WTC11 (cell line): ENCODE measurements around the gene LRIF1. TPM values are rescaled to one million over a fixed set of nuclear protein-coding genes. Genes with fewer than 3 reads are reported as not detected.

Experiments used
- ATAC-seq: fragments of 200-7000 bp; cut with Tn5 transposase; 2 replicates; pipeline ENCODE4 v1.10.0; 2021; ENCODE audit warnings: mild to moderate bottlenecking, moderate library complexity
- CTCF ChIA-PET: fragments of 300-600 bp; sonication (Branson Sonifier 250); formaldehyde crosslinking; loops from one replicate; lab custom pipeline; 2021; ENCODE audit warnings: antibody characterized with exemption; lab: Charles Lee
- POLR2A ChIA-PET: fragments of 350-600 bp; sonication (Branson Sonifier 250); formaldehyde crosslinking; loops from one replicate; lab custom pipeline; 2021; ENCODE audit warnings: antibody characterized with exemption; lab: Charles Lee
- DNase-seq: peaks from one replicate; pipeline ENCODE4 v3.0.0; 2021; ENCODE audit warnings: low spot score
- H3K27ac Mint-ChIP-seq: 2 replicates; pipeline ENCODE4 v1.8.0; 2021; ENCODE audit warnings: mixed read lengths
- H3K27me3 Mint-ChIP-seq: 2 replicates; pipeline ENCODE4 v1.8.0; 2021; ENCODE audit warnings: low read depth, mild to moderate bottlenecking, moderate library complexity, mixed read lengths
- H3K36me3 Mint-ChIP-seq: 2 replicates; pipeline ENCODE4 v1.8.0; 2021; ENCODE audit warnings: mixed read lengths
- H3K4me1 Mint-ChIP-seq: 2 replicates; pipeline ENCODE4 v1.8.0; 2022; ENCODE audit warnings: mixed read lengths
- H3K4me3 Mint-ChIP-seq: 2 replicates; pipeline ENCODE4 v1.8.0; 2021; ENCODE audit warnings: mild to moderate bottlenecking, moderate library complexity, mixed read lengths
- H3K9me3 Mint-ChIP-seq: 2 replicates; pipeline ENCODE4 v1.8.0; 2021; ENCODE audit warnings: mixed read lengths
- AFF4 ChIP-seq: sonication (generic); formaldehyde crosslinking; IDR thresholded peaks from 2 replicates; pipeline ENCODE4 v1.8.1; 2023; ENCODE audit warnings: mild to moderate bottlenecking, missing genetic modification reagents, borderline replicate concordance
- E2F5 ChIP-seq: sonication (generic); formaldehyde crosslinking; IDR thresholded peaks from 2 replicates; pipeline ENCODE4 v1.8.1; 2022; ENCODE audit warnings: mild to moderate bottlenecking, moderate library complexity, missing genetic modification reagents
- ELF4 ChIP-seq: sonication (generic); formaldehyde crosslinking; IDR thresholded peaks from 2 replicates; pipeline ENCODE4 v1.8.1; 2022; ENCODE audit warnings: low read depth, mild to moderate bottlenecking, moderate library complexity, missing genetic modification reagents
- EMX1 ChIP-seq: fragments of 250-450 bp; sonication (Bioruptor Pico); IDR thresholded peaks from 2 replicates; pipeline ENCODE4 v1.8.0; 2021; ENCODE audit warnings: mild to moderate bottlenecking
- ETV6 ChIP-seq: sonication (generic); formaldehyde crosslinking; IDR thresholded peaks from 2 replicates; pipeline ENCODE4 v1.8.1; 2022; ENCODE audit warnings: mild to moderate bottlenecking, missing genetic modification reagents
- GABPB1 ChIP-seq: sonication (generic); formaldehyde crosslinking; IDR thresholded peaks from 2 replicates; pipeline ENCODE4 v1.8.1; 2023; ENCODE audit warnings: mild to moderate bottlenecking, missing genetic modification reagents
- HMGA2 ChIP-seq: fragments of 250-450 bp; sonication (Bioruptor Pico); IDR thresholded peaks from 2 replicates; pipeline ENCODE4 v1.4.0; 2021; ENCODE audit warnings: mild to moderate bottlenecking, moderate library complexity
- JUN ChIP-seq: sonication (generic); formaldehyde crosslinking; IDR thresholded peaks from 2 replicates; pipeline ENCODE4 v1.8.0; 2023; ENCODE audit warnings: mild to moderate bottlenecking, missing genetic modification reagents
- MAX ChIP-seq: sonication (generic); formaldehyde crosslinking; IDR thresholded peaks from 2 replicates; pipeline ENCODE4 v1.8.0; 2022; ENCODE audit warnings: mild to moderate bottlenecking, missing genetic modification reagents
- MLX ChIP-seq: sonication (generic); formaldehyde crosslinking; IDR thresholded peaks from 2 replicates; pipeline ENCODE4 v1.8.1; 2023; ENCODE audit warnings: mild to moderate bottlenecking, missing genetic modification reagents, moderate library complexity
- MXD4 ChIP-seq: fragments of 250-450 bp; sonication (Bioruptor Pico); IDR thresholded peaks from 2 replicates; pipeline ENCODE4 v1.8.0; 2021; ENCODE audit warnings: mild to moderate bottlenecking, moderate library complexity, borderline replicate concordance
- MYBL2 ChIP-seq: sonication (generic); formaldehyde crosslinking; IDR thresholded peaks from 2 replicates; pipeline ENCODE4 v1.8.1; 2023; ENCODE audit warnings: mild to moderate bottlenecking, moderate library complexity, missing genetic modification reagents
- NR1H2 ChIP-seq: sonication (generic); formaldehyde crosslinking; IDR thresholded peaks from 2 replicates; pipeline ENCODE4 v1.9.0; 2021; ENCODE audit warnings: mild to moderate bottlenecking, moderate library complexity, missing genetic modification reagents
- NR2C2 ChIP-seq: sonication (generic); formaldehyde crosslinking; IDR thresholded peaks from 2 replicates; pipeline ENCODE4 v1.8.0; 2022; ENCODE audit warnings: mild to moderate bottlenecking, missing genetic modification reagents
- PREB ChIP-seq: sonication (generic); formaldehyde crosslinking; IDR thresholded peaks from 2 replicates; pipeline ENCODE4 v1.8.1; 2022; ENCODE audit warnings: mild to moderate bottlenecking, missing genetic modification reagents, moderate library complexity, borderline replicate concordance
- RORB ChIP-seq: fragments of 250-450 bp; sonication (Bioruptor Pico); IDR thresholded peaks from 2 replicates; pipeline ENCODE4 v1.9.0; 2021; ENCODE audit warnings: mild to moderate bottlenecking
- SMAD3 ChIP-seq: sonication (generic); formaldehyde crosslinking; IDR thresholded peaks from 2 replicates; pipeline ENCODE4 v1.8.0; 2022; ENCODE audit warnings: missing genetic modification reagents, mild to moderate bottlenecking, borderline replicate concordance
- TCF7 ChIP-seq: sonication (generic); formaldehyde crosslinking; IDR thresholded peaks from 2 replicates; pipeline ENCODE4 v1.8.0; 2022; ENCODE audit warnings: mild to moderate bottlenecking, low read depth, missing genetic modification reagents, moderate library complexity
- TEAD1 ChIP-seq: sonication (generic); formaldehyde crosslinking; IDR thresholded peaks from 2 replicates; pipeline ENCODE4 v1.8.0; 2022; ENCODE audit warnings: mild to moderate bottlenecking, missing genetic modification reagents
- total RNA-seq: library from RNA; stranded (reverse); gene quantifications from 3 replicates; pipeline ENCODE4 v1.2.3, GENCODE V29; 2021

LRIF1 gene
- total RNA-seq, 1 experiment from 2014 or later, result 17.2 TPM

GRCh38 chr1:110951161-110951560, 12.6 kb downstream of the LRIF1 start:
- Mint-ChIP-seq H3K27me3 (no peaks in the 10 kb centered on the region), H3K9me3 (no peaks in the 10 kb centered on the region), H3K27ac (no peak overlapping the region), H3K4me3 (no peak overlapping the region), H3K36me3 (peaks cover 41% of the 10 kb centered on the region), H3K4me1 (no peaks in the 10 kb centered on the region)
- ChIA-PET POLR2A (no interaction called here), CTCF (no interaction called here)
- TF ChIP-seq EMX1 (CRISPR knock-in tag) (no peak), MXD4 (no peak), TEAD1 (CRISPR knock-in tag) (no peak), PREB (CRISPR knock-in tag) (no peak)
- ATAC-seq (no peak), DNase-seq (no peak)

- TF ChIP-seq GABPB1 (CRISPR knock-in tag) (no peak), HMGA2 (CRISPR knock-in tag) (no peak), ELF4 (CRISPR knock-in tag) (no peak), AFF4 (CRISPR knock-in tag) (no peak), JUN (CRISPR knock-in tag) (no peak), MYBL2 (CRISPR knock-in tag) (no peak), ETV6 (no peak), TEAD1 (CRISPR knock-in tag) (no peak), SMAD3 (CRISPR knock-in tag) (no peak), TCF7 (CRISPR knock-in tag) (no peak), E2F5 (CRISPR knock-in tag) (no peak), MAX (CRISPR knock-in tag) (no peak), NR1H2 (CRISPR knock-in tag) (no peak), PREB (CRISPR knock-in tag) (no peak), RORB (no peak), NR2C2 (CRISPR knock-in tag) (no peak), MLX (CRISPR knock-in tag) (no peak)
- POLR2A ChIA-PET, result no interaction called here
- no peak for DNase-seq
- H3K4me3 Mint-ChIP-seq, result no peak overlapping the region
- CTCF ChIA-PET, result interaction anchor here (1.1 kb wide), 1 partner anchor 118 kb away, joined by 5 read pairs; no protein-coding TSS in a partner anchor
- H3K27ac Mint-ChIP-seq, result no peak overlapping the region
- no peaks in the 10 kb centered on the region for H3K9me3 Mint-ChIP-seq
- no peaks in the 10 kb centered on the region for H3K4me1 Mint-ChIP-seq
- peaks cover 44% of the 10 kb centered on the region for H3K36me3 Mint-ChIP-seq
- no peak for ATAC-seq
- H3K27me3 Mint-ChIP-seq, result no peaks in the 10 kb centered on the region
Observed at GRCh38 chr1:110948038-110948810, 15.5 kb downstream of the LRIF1 start.
